Muscle of back (tissue), 11 donors: ENCODE data around the gene NLRP6. TPM values are rescaled to one million over a fixed set of nuclear protein-coding genes. Genes with fewer than 3 reads are reported as not detected.
"Not testable (repeated sequence)": the region's sequence is repeated elsewhere in the genome, so short reads cannot be mapped to it uniquely, and the experiment has no call there.

Experiments
- DNase-seq, 3 donors: peaks; one replicate each; pipeline versions ENCODE4 v3.0.0 to v3.0.0-alpha.2; 2013
- polyA plus RNA-seq, 10 donors: library from polyadenylated mRNA; unstranded; fragments of 120-200 nt; gene quantifications; one replicate each; pipeline ENCODE4 v1.2.1, GENCODE V29; 2013; ENCODE audit not compliant: insufficient read length in 10 of 10

NLRP6 gene
- polyA plus RNA-seq, 10 donors = 0.04 to 0.15 (median 0.05) TPM; not detected in 7

- no peak for DNase-seq
Measured at GRCh38 chr11:281486-282161, 3.4 kb downstream of the NLRP6 start.

GRCh38 chr11:282171-282570, 4.0 kb downstream of the NLRP6 start:
- DNase-seq = no peak

GRCh38 chr11:282630-283360, 4.6 kb downstream of the NLRP6 start:
- DNase-seq = no peak

GRCh38 chr11:283405-284104, 5.3 kb downstream of the NLRP6 start:
- DNase-seq = no peak

GRCh38 chr11:284105-285020, 6.2 kb downstream of the NLRP6 start:
- DNase-seq = no peak

GRCh38 chr11:285021-285893, 7.0 kb downstream of the NLRP6 start:
- DNase-seq = no peak

GRCh38 chr11:285894-286220, 7.7 kb downstream of the NLRP6 start:
- DNase-seq = no peak

- not testable (repeated sequence) for DNase-seq
Measured at GRCh38 chr11:286977-287820, 9.0 kb downstream of the NLRP6 start.

- no peak for DNase-seq
Measured at GRCh38 chr11:287821-288477, 9.7 kb downstream of the NLRP6 start.

- DNase-seq = peak in 1 of 3 donors; percentile 65
Measured at GRCh38 chr11:288478-289397, 10.5 kb downstream of the NLRP6 start, which contains the start of gene PGGHG. PGGHG (plus strand) TSS chr11:289126; CDS start chr11:289817, 691 bp downstream.

GRCh38 chr11:289398-289711, 11.1 kb downstream of the NLRP6 start:
- DNase-seq = no peak

GRCh38 chr11:289712-290620, 11.8 kb downstream of the NLRP6 start:
- DNase-seq = no peak

GRCh38 chr11:290621-291231, 12.5 kb downstream of the NLRP6 start:
- no peak for DNase-seq

- no peak for DNase-seq
Measured at GRCh38 chr11:291281-292210, 13.3 kb downstream of the NLRP6 start.
